Hepatocyte (in vitro differentiated cells): ENCODE measurements around the gene CPA1. TPM values are rescaled to one million over a fixed set of nuclear protein-coding genes. Genes with fewer than 3 reads are reported as not detected.

Source experiments
- DNase-seq: peaks from one replicate; pipeline ENCODE4 v3.0.0-alpha.2; 2016; ENCODE audit warnings: low spot score
- H2AFZ ChIP-seq: fragments of 200-600 bp; sonication (generic); 2 replicates; pipeline ENCODE4 v1.6.0; 2016; ENCODE audit warnings: antibody characterized with exemption, mild to moderate bottlenecking
- H3K27ac ChIP-seq: fragments of 200-600 bp; sonication (generic); 2 replicates; pipeline ENCODE4 v1.5.1; 2016; ENCODE audit warnings: mild to moderate bottlenecking
- H3K27me3 ChIP-seq: fragments of 200-600 bp; sonication (generic); 2 replicates; pipeline ENCODE4 v1.6.1; 2016
- H3K36me3 ChIP-seq: fragments of 200-600 bp; sonication (generic); replicated peaks from 2 replicates; pipeline ENCODE4 v1.5.1; 2016; ENCODE audit warnings: low read depth; ENCODE audit not compliant: insufficient read depth
- H3K4me1 ChIP-seq: fragments of 200-600 bp; sonication (generic); 2 replicates; pipeline ENCODE4 v1.5.1; 2016; ENCODE audit warnings: mild to moderate bottlenecking, moderate library complexity; ENCODE audit not compliant: insufficient read depth
- H3K4me2 ChIP-seq: fragments of 200-600 bp; sonication (generic); 2 replicates; pipeline ENCODE4 v1.6.0; 2016
- H3K4me3 ChIP-seq: fragments of 200-600 bp; sonication (generic); 2 replicates; pipeline ENCODE4 v1.5.1; 2016; ENCODE audit warnings: mild to moderate bottlenecking
- H3K79me2 ChIP-seq: fragments of 200-600 bp; sonication (generic); 2 replicates; pipeline ENCODE4 v1.6.0; 2017; ENCODE audit warnings: mild to moderate bottlenecking
- H3K9me2 ChIP-seq: fragments of 200-600 bp; sonication (generic); replicated peaks from 2 replicates; pipeline ENCODE4 v1.6.0; 2017; ENCODE audit warnings: mild to moderate bottlenecking; ENCODE audit not compliant: insufficient read depth
- H3K9me3 ChIP-seq: fragments of 200-600 bp; sonication (generic); 2 replicates; pipeline ENCODE4 v1.5.1; 2016; ENCODE audit warnings: low read depth, mild to moderate bottlenecking
- H4K20me1 ChIP-seq: fragments of 200-600 bp; sonication (generic); 2 replicates; pipeline ENCODE4 v1.6.0; 2016; ENCODE audit warnings: mild to moderate bottlenecking; ENCODE audit not compliant: insufficient read depth, poor library complexity, severe bottlenecking
- CTCF ChIP-seq: fragments of 200-600 bp; sonication (generic); IDR thresholded peaks from 2 replicates; pipeline ENCODE4 v1.5.1; 2016; ENCODE audit warnings: antibody characterized with exemption, mild to moderate bottlenecking; ENCODE audit not compliant: poor library complexity
- EZH2 ChIP-seq: fragments of 200-600 bp; sonication (generic); IDR thresholded peaks from 2 replicates; pipeline ENCODE4 v1.6.1; 2016; ENCODE audit warnings: antibody characterized with exemption, mild to moderate bottlenecking, borderline replicate concordance
- EZH2phosphoT487 ChIP-seq: fragments of 200-600 bp; sonication (generic); IDR thresholded peaks from one replicate; pipeline ENCODE4 v1.6.1; 2018; ENCODE audit warnings: antibody characterized with exemption, mild to moderate bottlenecking, low read depth, moderate library complexity; ENCODE audit not compliant: unreplicated experiment, severe bottlenecking
- WGBS: methylation state at CpG from one replicate; pipeline ENCODE4 v1.1.6; 2016; ENCODE audit warnings: low lambda C conversion rate; ENCODE audit errors: missing lambda C conversion rate; 5-methylcytosine and 5-hydroxymethylcytosine counted together
- polyA plus RNA-seq: library from polyadenylated mRNA; unstranded; fragments of >200 nt; fragmentation: Nextera tagmentation; extraction: Ambion mirVana; gene quantifications from 2 replicates; pipeline ENCODE4 v1.2.1, GENCODE V29; 2016
- total RNA-seq: library from RNA; depleted of rRNA; stranded (reverse); fragments of >200 nt; gene quantifications from 2 replicates; pipeline ENCODE4 v1.2.3, GENCODE V29; 2014

Gene CPA1
- total and polyA plus RNA-seq, 2 experiments from 2014 or later: 3.8 to 4.4 TPM

- no peaks in the 10 kb centered on the region for H3K36me3 ChIP-seq
- no peaks in the 10 kb centered on the region for H3K27me3 ChIP-seq
- H3K9me2 ChIP-seq: no peaks in the 10 kb centered on the region
- DNase-seq: no peak
- H3K4me1 ChIP-seq: peaks cover 11% of the 10 kb centered on the region
- no peaks in the 10 kb centered on the region for H3K9me3 ChIP-seq
- no peak overlapping the region for H2AFZ ChIP-seq
- H3K79me2 ChIP-seq: no peaks in the 10 kb centered on the region
- no peak overlapping the region for H3K27ac ChIP-seq
- H4K20me1 ChIP-seq: no peaks in the 10 kb centered on the region
- 95% methylated on average over 18 of the region's 18 CpGs for WGBS
- H3K4me3 ChIP-seq: no peak overlapping the region
- H3K4me2 ChIP-seq: no peak overlapping the region
- no peak for TF ChIP-seq EZH2phosphoT487
- no peak for TF ChIP-seq EZH2
- TF ChIP-seq CTCF: no peak
Observed at GRCh38 chr7:130383187-130383980, 3.1 kb downstream of the CPA1 start.

GRCh38 chr7:130384371-130384801 is 4.1 kb downstream of the CPA1 start:
- no peak overlapping the region for H3K4me3 ChIP-seq
- no peaks in the 10 kb centered on the region for H3K9me3 ChIP-seq
- H3K4me1 ChIP-seq: peaks cover 11% of the 10 kb centered on the region
- H3K27ac ChIP-seq: no peak overlapping the region
- H3K79me2 ChIP-seq: no peaks in the 10 kb centered on the region
- no peaks in the 10 kb centered on the region for H3K9me2 ChIP-seq
- H3K36me3 ChIP-seq: no peaks in the 10 kb centered on the region
- H3K27me3 ChIP-seq: no peaks in the 10 kb centered on the region
- no peak overlapping the region for H3K4me2 ChIP-seq
- WGBS: 94% methylated on average over 7 of the region's 10 CpGs
- DNase-seq: no peak
- TF ChIP-seq CTCF (no peak), EZH2 (no peak), EZH2phosphoT487 (no peak)
- no peaks in the 10 kb centered on the region for H4K20me1 ChIP-seq
- no peak overlapping the region for H2AFZ ChIP-seq

- Histone ChIP-seq H3K9me2 (no peaks in the 10 kb centered on the region), H3K4me3 (no peak overlapping the region), H2AFZ (no peak overlapping the region), H3K4me1 (peaks cover 6% of the 10 kb centered on the region), H3K36me3 (no peaks in the 10 kb centered on the region), H3K27me3 (no peaks in the 10 kb centered on the region), H3K4me2 (no peak overlapping the region), H3K79me2 (no peaks in the 10 kb centered on the region), H3K9me3 (no peaks in the 10 kb centered on the region), H4K20me1 (no peaks in the 10 kb centered on the region), H3K27ac (no peak overlapping the region)
- 95% methylated on average over 13 of the region's 13 CpGs for WGBS
- no peak for DNase-seq
- TF ChIP-seq EZH2phosphoT487 (no peak), EZH2 (no peak), CTCF (no peak)
Observed at GRCh38 chr7:130384841-130385599, 4.7 kb downstream of the CPA1 start.
